ENCODE measurements around the gene JMJD1C.
"Not testable (repeated sequence)": the region's sequence is repeated elsewhere in the genome, so short reads cannot be mapped to it uniquely, and the experiment has no call there.

Gene JMJD1C

GRCh38 chr10:63348245-63348850 is 117.4 kb downstream of the JMJD1C start:
- DNase-seq (ENCODE audit: low read depth) = no peak

GRCh38 chr10:63346015-63346441 is 119.7 kb downstream of the JMJD1C start:
- DNase-seq (ENCODE audit: low read depth) = no peak

GRCh38 chr10:63344269-63344668 is 121.5 kb downstream of the JMJD1C start:
- no peak for DNase-seq (ENCODE audit: low read depth)

- no peak for DNase-seq (ENCODE audit: low read depth)
Observed at GRCh38 chr10:63343476-63343875, 122.3 kb downstream of the JMJD1C start.

GRCh38 chr10:63339640-63340039 is 126.1 kb downstream of the JMJD1C start:
- not testable (repeated sequence) for DNase-seq (ENCODE audit: low read depth)

- DNase-seq (ENCODE audit: low read depth) = no peak
Observed at GRCh38 chr10:63337455-63338251, 128.1 kb downstream of the JMJD1C start.

- no peak for DNase-seq (ENCODE audit: low read depth)
Observed at GRCh38 chr10:63331586-63331985, 134.2 kb downstream of the JMJD1C start.

GRCh38 chr10:63324495-63324854 is 141.3 kb downstream of the JMJD1C start:
- DNase-seq (ENCODE audit: low read depth) = no peak

- DNase-seq (ENCODE audit: low read depth) = peak; percentile 21
Observed at GRCh38 chr10:63323701-63324494, 141.9 kb downstream of the JMJD1C start.

GRCh38 chr10:63320683-63321082 is 145.1 kb downstream of the JMJD1C start:
- no peak for DNase-seq (ENCODE audit: low read depth)

GRCh38 chr10:63319231-63319630 is 146.5 kb downstream of the JMJD1C start:
- DNase-seq (ENCODE audit: low read depth) = no peak

GRCh38 chr10:63318491-63318890 is 147.3 kb downstream of the JMJD1C start:
- DNase-seq (ENCODE audit: low read depth) = no peak

- no peak for DNase-seq (ENCODE audit: low read depth)
Observed at GRCh38 chr10:63314020-63314419, 151.8 kb downstream of the JMJD1C start.

- DNase-seq (ENCODE audit: low read depth) = no peak
Observed at GRCh38 chr10:63313066-63313717, 152.6 kb downstream of the JMJD1C start.

GRCh38 chr10:63308628-63309027 is 157.1 kb downstream of the JMJD1C start:
- no peak for DNase-seq (ENCODE audit: low read depth)

GRCh38 chr10:63304146-63304545 is 161.6 kb downstream of the JMJD1C start:
- no peak for DNase-seq (ENCODE audit: low read depth)

- no peak for DNase-seq (ENCODE audit: low read depth)
Observed at GRCh38 chr10:63300801-63301200, 165.0 kb downstream of the JMJD1C start.

GRCh38 chr10:63297941-63298340 is 167.8 kb downstream of the JMJD1C start:
- DNase-seq (ENCODE audit: low read depth) = no peak

GRCh38 chr10:63294781-63295180 is 171.0 kb downstream of the JMJD1C start:
- DNase-seq (ENCODE audit: low read depth) = no peak

GRCh38 chr10:63292847-63293246 is 172.9 kb downstream of the JMJD1C start:
- DNase-seq (ENCODE audit: low read depth) = not testable (repeated sequence)

- no peak for DNase-seq (ENCODE audit: low read depth)
Observed at GRCh38 chr10:63288170-63288569, 177.6 kb downstream of the JMJD1C start.

GRCh38 chr10:63286754-63287264 is 179.0 kb downstream of the JMJD1C start:
- DNase-seq (ENCODE audit: low read depth) = no peak

All from CMK (cell line).